SK-N-SH (cell line): Measurements from ENCODE around the gene GABRA5. TPM values are rescaled to one million over a fixed set of nuclear protein-coding genes. Genes with fewer than 3 reads are reported as not detected.
A peak's percentile ranks its signal among the peaks of the same experiment; 100 is the strongest.

Source experiments
- CTCF ChIA-PET: fragments of 300-600, 350-600 bp; formaldehyde crosslinking; extraction: SDS; loops from one replicate; lab custom pipeline; 2021; lab: Yijun Ruan, JAX
- POLR2A ChIA-PET: fragments of 350-600 bp; sonication (Branson Sonifier 250); formaldehyde crosslinking; extraction: SDS; loops from one replicate; lab custom pipeline; 2020; ENCODE audit warnings: antibody characterized with exemption, inconsistent platforms; lab: Yijun Ruan, JAX
- DNase-seq: peaks from one replicate; pipeline ENCODE4 v3.0.0; 2012
- H2AFZ ChIP-seq: fragments of 200-600 bp; sonication (generic); 2 replicates; pipeline ENCODE4 v1.8.1; 2016; ENCODE audit warnings: antibody characterized with exemption, mild to moderate bottlenecking, low read depth
- H3F3A ChIP-seq: fragments of 200-600 bp; sonication (generic); replicated peaks from 2 replicates; pipeline ENCODE3; 2016; ENCODE audit warnings: antibody characterized with exemption, mild to moderate bottlenecking; ENCODE audit not compliant: insufficient read depth
- H3K27ac ChIP-seq, 2 experiments: fragments of 200-500 bp in 1 of 2; fragments of 200-600 bp in 1 of 2; sonication (Bioruptor generic) in 1 of 2; sonication (generic), shearing (Covaris generic) in 1 of 2; 2 replicates each; pipeline versions ENCODE4 v1.5.1 to v1.6.1; 2014 to 2016; ENCODE audit warnings: low read depth in 2 of 2, inconsistent platforms in 1 of 2, low read length in 1 of 2, mild to moderate bottlenecking in 1 of 2, mixed read lengths in 1 of 2
- H3K27me3 ChIP-seq: fragments of 200-600 bp; sonication (generic), shearing (Covaris generic); 2 replicates; pipeline ENCODE4 v1.6.1; 2016; ENCODE audit warnings: mixed run types; ENCODE audit not compliant: insufficient read depth
- H3K36me3 ChIP-seq, 2 experiments: fragments of 200-500 bp in 1 of 2; fragments of 200-600 bp in 1 of 2; sonication (Bioruptor generic) in 1 of 2; sonication (generic) in 1 of 2; replicated peaks in 1 of 2; 2 replicates each; pipeline versions ENCODE3 to v1.5.1; 2014 to 2016; ENCODE audit warnings: low read length in 1 of 2, mild to moderate bottlenecking in 1 of 2; ENCODE audit not compliant: insufficient read depth in 2 of 2, control insufficient read depth in 1 of 2
- H3K4me1 ChIP-seq, 2 experiments: fragments of 200-500 bp in 1 of 2; fragments of 200-600 bp in 1 of 2; sonication (Bioruptor generic) in 1 of 2; sonication (generic), shearing (Covaris generic) in 1 of 2; 2 replicates each; pipeline versions ENCODE4 v1.5.1 to v1.6.1; 2014 to 2016; ENCODE audit warnings: low read depth in 1 of 2, low read length in 1 of 2, mixed run types in 1 of 2; ENCODE audit not compliant: insufficient read depth in 2 of 2, control insufficient read depth in 1 of 2
- H3K4me2 ChIP-seq: fragments of 200-600 bp; sonication (generic), shearing (Covaris generic); 2 replicates; pipeline ENCODE4 v1.6.1; 2017; ENCODE audit warnings: mixed run types
- H3K4me3 ChIP-seq, 2 experiments: fragments of 200-500 bp in 1 of 2; fragments of 200-600 bp in 1 of 2; sonication (Bioruptor generic) in 1 of 2; sonication (generic), shearing (Covaris generic) in 1 of 2; 2 replicates each; pipeline versions ENCODE4 v1.5.1 to v1.8.1; 2014 to 2016; ENCODE audit warnings: low read depth in 2 of 2, inconsistent platforms in 1 of 2, low read length in 1 of 2, mild to moderate bottlenecking in 1 of 2, mixed read lengths in 1 of 2, moderate library complexity in 1 of 2
- H3K79me2 ChIP-seq: fragments of 200-600 bp; sonication (generic); 2 replicates; pipeline ENCODE4 v1.8.1; 2017; ENCODE audit warnings: mild to moderate bottlenecking; ENCODE audit not compliant: insufficient read depth
- H3K9ac ChIP-seq: fragments of 200-600 bp; sonication (generic); 2 replicates; pipeline ENCODE4 v1.6.1; 2017; ENCODE audit warnings: mixed run types
- H3K9me2 ChIP-seq: fragments of 200-600 bp; sonication (generic); 2 replicates; pipeline ENCODE4 v1.6.1; 2017; ENCODE audit warnings: mixed run types
- H3K9me3 ChIP-seq: fragments of 200-600 bp; sonication (generic); 2 replicates; pipeline ENCODE4 v1.6.1; 2017; ENCODE audit warnings: mixed run types, mild to moderate bottlenecking, moderate library complexity
- H4K20me1 ChIP-seq: fragments of 200-600 bp; sonication (generic); 2 replicates; pipeline ENCODE4 v1.6.1; 2017; ENCODE audit warnings: mild to moderate bottlenecking, mixed run types; ENCODE audit not compliant: insufficient read depth
- CTCF ChIP-seq: fragments of 200-600 bp; sonication (generic); IDR thresholded peaks from 2 replicates; pipeline ENCODE4 v1.6.1; 2017; ENCODE audit warnings: antibody characterized with exemption, mild to moderate bottlenecking, moderate library complexity
- EP300 ChIP-seq, 2 experiments: IDR thresholded peaks; 2 replicates each; pipeline versions ENCODE4 v1.4.0 to v1.6.1; 2012; ENCODE audit warnings: borderline replicate concordance in 1 of 2, low read depth in 1 of 2, low read length in 1 of 2
- FOXM1 ChIP-seq: IDR thresholded peaks from 2 replicates; pipeline ENCODE4 v1.4.0; 2012; ENCODE audit warnings: low read depth, mild to moderate bottlenecking
- IRF3 ChIP-seq: fragments of 150-350 bp; IDR thresholded peaks from 2 replicates; pipeline ENCODE4 v1.6.1; 2016; ENCODE audit warnings: mild to moderate bottlenecking, low read depth, low read length
- JUND ChIP-seq: IDR thresholded peaks from 2 replicates; pipeline ENCODE4 v1.4.0; 2012
- MAX ChIP-seq: IDR thresholded peaks from 2 replicates; pipeline ENCODE4 v1.4.0; 2012; ENCODE audit warnings: low read depth
- MXI1 ChIP-seq: IDR thresholded peaks from 2 replicates; pipeline ENCODE4 v1.6.1; 2012; ENCODE audit warnings: mild to moderate bottlenecking, low read depth, low read length, improper control_type of control experiment
- PBX3 ChIP-seq: IDR thresholded peaks from 2 replicates; pipeline ENCODE4; 2012
- POLR2AphosphoS5 ChIP-seq: IDR thresholded peaks from 2 replicates; pipeline ENCODE4 v1.6.1; 2012; ENCODE audit warnings: low read depth, low read length
- RFX5 ChIP-seq: IDR thresholded peaks from 2 replicates; pipeline ENCODE4 v1.6.1; 2012; ENCODE audit warnings: mild to moderate bottlenecking, improper control_type of control experiment, low read length
- TAF1 ChIP-seq: IDR thresholded peaks from 2 replicates; pipeline ENCODE4 v1.6.1; 2012; ENCODE audit warnings: low read depth, mild to moderate bottlenecking, low read length, moderate library complexity, borderline replicate concordance
- USF1 ChIP-seq: IDR thresholded peaks from 2 replicates; pipeline ENCODE4 v1.4.0; 2012; ENCODE audit warnings: low read depth, borderline replicate concordance
- WGBS: methylation state at CpG from one replicate; pipeline ENCODE4 v1.1.6; 2017; ENCODE audit warnings: low lambda C conversion rate; 5-methylcytosine and 5-hydroxymethylcytosine counted together
- polyA plus RNA-seq, 3 experiments: library from polyadenylated mRNA; depleted of rRNA; stranded (reverse); fragments of >200 nt; gene quantifications; 2 replicates each; pipeline ENCODE4 v1.2.3, GENCODE V29; 2012

The GABRA5 gene
- polyA plus RNA-seq, 1 of the 3 experiments (the other 2 are of a cell fraction): not detected

GRCh38 chr15:26981492-26981891 lies 114.6 kb downstream of the GABRA5 start:
- H3K36me3 ChIP-seq: no peaks in the 10 kb centered on the region
- no peaks in the 10 kb centered on the region for H3K4me1 ChIP-seq
- no peaks in the 10 kb centered on the region for H3K79me2 ChIP-seq
- no peak overlapping the region for H3K27ac ChIP-seq
- no peak for DNase-seq
- H3K4me3 ChIP-seq: no peak overlapping the region
- POLR2A ChIA-PET: no interaction called here
- WGBS: 71% methylated on average over 4 of the region's 4 CpGs
- TF ChIP-seq PBX3: no peak
- TF ChIP-seq POLR2AphosphoS5: no peak
- TF ChIP-seq MAX: no peak
- TF ChIP-seq FOXM1: no peak
- TF ChIP-seq, all 33 proteins: peak for 0
- Histone ChIP-seq H3K9ac (no peak overlapping the region), H4K20me1 (no peaks in the 10 kb centered on the region), H3F3A (no peaks in the 10 kb centered on the region), H3K27me3 (no peaks in the 10 kb centered on the region), H2AFZ (no peak overlapping the region), H3K9me3 (no peaks in the 10 kb centered on the region), H3K4me2 (no peak overlapping the region), H3K9me2 (no peaks in the 10 kb centered on the region)
- CTCF ChIA-PET: interaction anchor here (5.5 kb wide), 1 partner anchor 7 kb away, joined by 32 read pairs; no protein-coding TSS in a partner anchor

- H3K4me2 ChIP-seq: no peak overlapping the region
- H4K20me1 ChIP-seq: no peaks in the 10 kb centered on the region
- 35% methylated on average over 8 of the region's 8 CpGs for WGBS
- H3K36me3 ChIP-seq: no peaks in the 10 kb centered on the region
- H3K9me2 ChIP-seq: no peaks in the 10 kb centered on the region
- DNase-seq: no peak
- no peak overlapping the region for H2AFZ ChIP-seq
- no peak overlapping the region for H3K4me3 ChIP-seq
- H3F3A ChIP-seq: no peaks in the 10 kb centered on the region
- H3K9me3 ChIP-seq: no peaks in the 10 kb centered on the region
- TF ChIP-seq JUND (no peak), CTCF (0 out of 2 replicates have a peak, but pooled peaks have one; percentile 18)
- H3K9ac ChIP-seq: no peak overlapping the region
- H3K4me1 ChIP-seq: no peaks in the 10 kb centered on the region
- no peaks in the 10 kb centered on the region for H3K79me2 ChIP-seq
- ChIA-PET CTCF (interaction anchor here (1.0 to 5.5 kb wide), 3 partner anchors 10 to 92 kb away, joined by 4 to 32 read pairs (median 5); partner anchors contain the start of gene GABRG3), POLR2A (no interaction called here)
- no peaks in the 10 kb centered on the region for H3K27me3 ChIP-seq
- no peak overlapping the region for H3K27ac ChIP-seq
Observed at GRCh38 chr15:26983822-26984221, 117.0 kb downstream of the GABRA5 start.

GRCh38 chr15:26985050-26985449 lies 118.2 kb downstream of the GABRA5 start:
- Histone ChIP-seq H3F3A (no peaks in the 10 kb centered on the region), H2AFZ (no peak overlapping the region), H3K4me1 (no peaks in the 10 kb centered on the region), H3K27ac (no peak overlapping the region), H3K9ac (no peak overlapping the region), H3K79me2 (no peaks in the 10 kb centered on the region), H3K27me3 (no peaks in the 10 kb centered on the region), H3K4me2 (no peak overlapping the region), H3K9me3 (no peaks in the 10 kb centered on the region), H3K36me3 (no peaks in the 10 kb centered on the region), H4K20me1 (no peaks in the 10 kb centered on the region), H3K9me2 (no peaks in the 10 kb centered on the region), H3K4me3 (no peak overlapping the region)
- no peak for TF ChIP-seq RFX5
- TF ChIP-seq TAF1: no peak
- TF ChIP-seq CTCF: no peak
- no peak for TF ChIP-seq USF1
- TF ChIP-seq IRF3: no peak
- no peak for TF ChIP-seq EP300 (IDR thresholded peaks at IDR 0.05; ENCODE audit: borderline replicate concordance in 1 of 2, low read depth in 1 of 2, low read length in 1 of 2)
- TF ChIP-seq PBX3: no peak
- no peak for TF ChIP-seq MXI1
- ChIA-PET POLR2A (no interaction called here), CTCF (interaction anchor here (0.7 to 5.5 kb wide), 2 partner anchors 11 to 94 kb away, joined by 3 to 32 read pairs; no protein-coding TSS in a partner anchor)
- DNase-seq: no peak
- 53% methylated on average over 4 of the region's 4 CpGs for WGBS
